Liver (tissue), 3 donors: ENCODE measurements around the gene PIGH.

Source experiments
- ATF3 ChIP-seq: IDR thresholded peaks from 2 replicates; pipeline ENCODE4 v1.6.1; 2016; ENCODE audit warnings: antibody characterized with exemption
- CTCF ChIP-seq: fragments of 150-350 bp; IDR thresholded peaks from 2 replicates; pipeline ENCODE4 v1.5.1; 2017; ENCODE audit warnings: improper control_type of control experiment, low read depth, low read length; ENCODE audit not compliant: missing input control
- EGR1 ChIP-seq, 2 donors: IDR thresholded peaks; 2 replicates each; pipeline ENCODE4 v1.6.1; 2016 to 2018; ENCODE audit warnings: antibody characterized with exemption in 2 of 2, low read depth in 2 of 2
- FOXA1 ChIP-seq: IDR thresholded peaks from 2 replicates; pipeline ENCODE4 v1.6.1; 2016; ENCODE audit warnings: antibody characterized with exemption
- MAX ChIP-seq: IDR thresholded peaks from 2 replicates; pipeline ENCODE4 v1.6.1; 2016; ENCODE audit warnings: antibody characterized with exemption
- RAD21 ChIP-seq, 2 donors: IDR thresholded peaks; 2 replicates each; pipeline ENCODE4 v1.6.1; 2016; ENCODE audit warnings: antibody characterized with exemption in 2 of 2, mild to moderate bottlenecking in 2 of 2
- REST ChIP-seq: IDR thresholded peaks from 2 replicates; pipeline ENCODE4 v1.6.1; 2016; ENCODE audit warnings: antibody characterized with exemption, mild to moderate bottlenecking
- SP1 ChIP-seq: IDR thresholded peaks from 2 replicates; pipeline ENCODE4 v1.6.1; 2018; ENCODE audit warnings: antibody characterized with exemption, mild to moderate bottlenecking
- ZBTB33 ChIP-seq: IDR thresholded peaks from 2 replicates; pipeline ENCODE4 v1.6.1; 2016; ENCODE audit warnings: antibody characterized with exemption
- donor health status: healthy.
- donor health status: healthy.

- TF ChIP-seq ATF3 = no peak
- no peak for TF ChIP-seq CTCF
- no peak for TF ChIP-seq ZBTB33
- no peak for TF ChIP-seq EGR1 (IDR thresholded peaks at IDR 0.05; ENCODE audit: low read depth in 2 of 2)
- TF ChIP-seq RAD21 (IDR thresholded peaks at IDR 0.05) = no peak
- TF ChIP-seq FOXA1 = no peak
- TF ChIP-seq SP1 = no peak
- TF ChIP-seq MAX = no peak
- no peak for TF ChIP-seq REST
Measured at GRCh38 chr14:67572608-67573007, 27.5 kb downstream of the PIGH start.
